ENCODE measurements around the gene CASP8.
"Not testable (repeated sequence)": the region's sequence is repeated elsewhere in the genome, so short reads cannot be mapped to it uniquely, and the experiment has no call there.

The CASP8 gene

GRCh38 chr2:201260302-201260800 is at the start of gene CASP8:
Gene CASP8 (plus strand): TSS chr2:201260536. CDS start chr2:201266487, 5,951 bp downstream.
- DNase-seq (ENCODE audit: low read depth in 2 of 2) = peak; percentile 39 to 42

DNA sequence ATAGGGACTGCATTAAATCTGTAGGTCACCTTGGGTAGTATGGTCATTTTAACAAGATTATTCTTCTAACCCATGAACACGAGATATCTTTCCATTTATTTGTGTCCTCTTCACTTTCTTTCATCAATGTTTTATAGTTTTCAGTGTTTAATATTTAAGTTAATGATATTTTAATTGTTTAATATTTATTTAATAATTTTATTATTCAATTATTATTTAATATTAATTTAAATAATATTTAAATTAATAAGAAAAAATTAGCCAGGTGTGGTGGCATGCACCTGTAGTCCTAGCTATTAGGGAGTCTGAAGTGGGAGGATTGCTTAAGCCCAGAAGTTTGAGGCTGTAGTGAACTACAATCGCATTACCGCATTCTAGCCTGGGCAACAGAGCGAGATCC is 44.4 kb upstream of the CASP8 start:
- no peak for DNase-seq (ENCODE audit: low read depth in 2 of 2)

DNA sequence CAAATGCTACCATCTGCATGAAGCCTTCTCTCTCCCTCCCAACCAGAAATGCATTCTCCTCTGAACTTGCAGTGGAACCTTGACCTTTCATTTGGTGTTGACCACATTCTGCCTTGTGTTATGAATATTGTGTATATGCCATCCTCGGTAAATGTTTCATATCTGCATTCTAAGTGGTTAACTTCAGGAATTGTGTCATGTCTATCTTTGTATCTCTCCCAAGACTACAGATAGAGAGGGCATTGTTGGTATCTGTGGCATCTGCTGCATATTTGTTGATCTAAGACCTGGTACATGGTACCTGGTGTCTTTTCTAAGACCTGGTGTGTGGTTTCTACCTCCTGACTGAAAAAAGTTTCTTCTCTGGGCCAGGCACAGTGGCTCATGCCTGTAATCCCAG is 43.4 kb upstream of the CASP8 start:
- no peak for DNase-seq (ENCODE audit: low read depth in 2 of 2)

GRCh38 chr2:201218780-201219179 is 41.6 kb upstream of the CASP8 start:
- DNase-seq (ENCODE audit: low read depth in 2 of 2) = no peak

GRCh38 chr2:201219328-201220096 is 40.8 kb upstream of the CASP8 start:
- DNase-seq (ENCODE audit: low read depth in 2 of 2) = no peak

GRCh38 chr2:201220102-201220570 is 40.2 kb upstream of the CASP8 start:
- DNase-seq (ENCODE audit: low read depth in 2 of 2) = no peak

DNA sequence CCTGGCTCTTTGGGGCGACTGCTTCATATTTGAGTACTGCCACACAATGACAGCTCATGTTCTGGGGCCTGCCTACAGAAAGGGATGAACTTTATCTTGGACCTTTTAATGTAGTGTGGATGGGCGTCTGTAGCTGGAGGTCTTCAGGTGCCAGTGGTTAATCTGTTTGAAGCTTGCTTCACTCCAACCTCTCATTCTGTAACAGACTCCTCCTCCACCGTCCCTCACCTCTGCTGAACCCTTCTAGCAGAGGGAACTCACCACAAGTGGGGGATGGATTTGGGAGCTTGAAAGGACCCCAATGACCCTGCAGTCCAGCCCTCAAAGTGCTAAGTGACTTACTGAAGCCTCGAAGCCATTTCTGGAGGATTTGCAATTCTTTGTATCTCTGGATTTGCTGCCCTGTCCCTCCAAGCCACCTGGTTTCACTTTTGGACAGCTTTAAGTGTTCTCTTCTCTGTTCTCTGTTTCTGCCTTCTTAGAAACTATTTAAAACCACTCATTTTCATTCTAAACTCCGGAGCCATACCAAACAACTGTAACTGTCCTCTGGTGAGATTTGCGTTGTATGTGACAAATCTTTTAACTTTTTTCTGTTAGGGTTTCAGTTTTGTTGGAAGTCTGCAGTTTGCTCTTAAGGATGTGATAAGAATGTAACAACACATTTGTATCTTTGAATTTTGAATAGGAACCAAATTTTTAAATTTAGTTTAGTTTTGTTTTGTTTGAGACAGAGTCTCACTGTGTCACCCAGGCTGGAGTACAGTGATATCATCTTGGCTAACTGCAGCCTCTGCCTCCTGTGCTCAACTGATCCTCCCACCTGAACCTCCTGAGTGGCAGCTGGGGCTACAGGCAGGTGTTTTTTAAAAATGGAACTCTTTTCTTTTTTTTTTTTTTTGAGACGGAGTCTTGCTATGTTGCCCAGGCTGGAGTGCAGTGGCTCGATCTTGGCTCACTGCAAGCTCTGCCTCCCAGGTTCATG is 37.0 kb upstream of the CASP8 start:
- DNase-seq (ENCODE audit: low read depth in 2 of 2) = no peak

DNA sequence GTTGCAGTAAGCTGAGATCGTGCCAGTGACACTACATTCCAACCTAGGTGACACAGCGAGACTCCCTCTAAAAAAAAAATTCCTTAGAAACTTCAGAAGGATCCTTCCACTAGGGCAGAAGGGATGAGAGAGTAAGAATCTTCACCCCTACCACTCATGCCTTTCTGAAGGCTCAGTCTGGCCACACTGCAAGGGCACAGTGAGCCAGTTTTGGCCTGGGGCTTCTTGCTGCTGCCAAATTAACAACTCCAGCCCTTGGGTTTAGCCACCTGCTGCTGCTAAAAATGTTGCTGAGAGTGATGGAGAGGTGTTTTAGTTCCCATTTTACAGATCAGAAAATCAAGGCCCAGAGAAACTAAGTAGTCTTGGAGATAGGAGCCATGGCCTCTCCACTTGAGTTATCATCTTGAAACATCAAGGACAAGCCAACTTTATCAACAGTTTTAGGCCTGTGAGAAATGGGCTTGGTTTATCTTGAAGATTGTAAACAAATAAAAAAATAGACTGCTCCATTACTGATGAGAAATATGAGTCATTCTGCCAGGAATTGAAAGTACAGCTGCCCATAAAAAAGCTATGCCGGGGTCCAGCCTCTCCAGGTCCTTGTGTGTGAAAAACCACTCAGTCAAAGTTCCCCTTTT is 31.9 kb upstream of the CASP8 start:
- no peak for DNase-seq (ENCODE audit: low read depth in 2 of 2)

DNA sequence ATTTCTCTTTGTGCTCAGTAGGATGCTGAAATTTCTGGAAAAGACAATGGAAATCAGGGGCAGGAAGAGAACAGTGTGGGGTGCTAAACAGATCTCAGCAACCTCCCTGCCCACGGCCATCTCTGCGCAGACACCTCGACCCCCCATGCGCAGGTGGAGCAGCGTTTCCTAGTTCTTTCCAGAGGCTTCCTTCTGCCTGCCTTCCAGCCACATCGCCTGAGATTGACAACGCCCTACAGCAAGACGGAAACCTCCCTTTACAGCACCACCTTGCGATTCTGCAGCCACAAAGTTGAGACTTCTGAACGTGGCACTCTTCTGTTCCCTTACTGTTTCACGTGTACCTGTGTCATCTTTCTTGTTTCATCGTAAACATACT is 31.4 kb upstream of the CASP8 start:
- DNase-seq (ENCODE audit: low read depth in 2 of 2) = no peak

GRCh38 chr2:201231781-201232466 is 28.4 kb upstream of the CASP8 start:
- DNase-seq (ENCODE audit: low read depth in 2 of 2) = peak; percentile 69 to 81

DNA sequence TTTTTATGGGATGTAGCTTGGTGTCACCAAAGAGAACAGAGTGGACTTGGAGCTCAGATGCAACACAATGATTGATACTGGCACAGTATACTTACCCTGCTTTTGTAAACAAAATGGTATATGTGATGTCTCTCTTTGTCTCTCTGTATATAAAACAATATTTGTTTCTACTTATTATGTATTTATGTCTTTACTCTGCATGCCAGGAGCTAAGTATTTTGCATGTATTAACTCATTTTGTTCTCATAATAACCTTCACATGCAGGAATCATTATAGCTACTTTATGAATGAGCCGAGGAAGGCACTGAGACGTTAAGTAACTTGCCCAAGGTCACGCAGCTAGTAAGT is 27.9 kb upstream of the CASP8 start:
- DNase-seq (ENCODE audit: low read depth in 2 of 2) = no peak

GRCh38 chr2:201233192-201233811 is 27.0 kb upstream of the CASP8 start:
- DNase-seq (ENCODE audit: low read depth in 2 of 2) = peak; percentile 58 to 66

DNA sequence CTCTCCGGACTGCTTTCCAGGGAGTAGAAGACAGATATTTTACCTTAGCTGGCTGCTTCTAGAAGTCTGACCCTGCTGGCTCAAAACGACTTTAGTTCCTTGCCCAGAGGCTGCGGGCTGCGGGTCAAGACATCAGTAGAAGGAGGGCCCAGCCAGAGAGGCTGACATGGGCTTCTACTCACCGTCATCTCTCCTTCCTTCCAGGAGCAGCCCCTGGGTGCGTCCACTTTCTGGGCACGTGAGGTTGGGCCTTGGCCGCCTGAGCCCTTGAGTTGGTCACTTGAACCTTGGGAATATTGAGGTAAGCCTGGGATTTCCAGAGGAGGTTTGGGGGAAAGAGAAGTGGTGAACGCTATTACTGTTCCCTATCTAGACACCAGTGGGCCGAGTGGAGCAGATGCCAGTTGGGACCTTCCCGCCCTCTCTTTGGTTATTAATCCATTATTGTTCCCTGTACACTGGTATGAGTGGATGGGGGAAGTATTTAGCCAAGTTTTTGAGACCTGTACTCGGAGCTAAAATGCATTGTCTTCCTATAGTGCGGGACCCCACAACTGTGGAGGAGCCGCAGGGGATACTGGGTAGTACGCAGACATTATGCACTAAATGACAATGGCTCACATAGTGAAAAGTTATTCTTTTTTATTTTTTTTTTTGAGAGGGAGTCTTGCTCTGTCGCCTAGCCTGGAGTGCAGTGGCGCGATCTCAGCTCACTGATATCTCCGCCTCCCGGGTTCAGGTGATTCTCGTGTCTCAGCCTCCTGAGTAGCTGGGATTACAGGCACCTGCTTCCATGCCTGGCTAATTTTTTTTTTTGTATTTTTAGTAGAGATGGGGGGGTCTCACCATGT is 26.3 kb upstream of the CASP8 start:
- no peak for DNase-seq (ENCODE audit: low read depth in 2 of 2)

- no peak for DNase-seq (ENCODE audit: low read depth in 2 of 2)
Measured at GRCh38 chr2:201234663-201235135, 25.6 kb upstream of the CASP8 start.

- no peak for DNase-seq (ENCODE audit: low read depth in 2 of 2)
Measured at GRCh38 chr2:201235860-201236811, 24.2 kb upstream of the CASP8 start.

DNA sequence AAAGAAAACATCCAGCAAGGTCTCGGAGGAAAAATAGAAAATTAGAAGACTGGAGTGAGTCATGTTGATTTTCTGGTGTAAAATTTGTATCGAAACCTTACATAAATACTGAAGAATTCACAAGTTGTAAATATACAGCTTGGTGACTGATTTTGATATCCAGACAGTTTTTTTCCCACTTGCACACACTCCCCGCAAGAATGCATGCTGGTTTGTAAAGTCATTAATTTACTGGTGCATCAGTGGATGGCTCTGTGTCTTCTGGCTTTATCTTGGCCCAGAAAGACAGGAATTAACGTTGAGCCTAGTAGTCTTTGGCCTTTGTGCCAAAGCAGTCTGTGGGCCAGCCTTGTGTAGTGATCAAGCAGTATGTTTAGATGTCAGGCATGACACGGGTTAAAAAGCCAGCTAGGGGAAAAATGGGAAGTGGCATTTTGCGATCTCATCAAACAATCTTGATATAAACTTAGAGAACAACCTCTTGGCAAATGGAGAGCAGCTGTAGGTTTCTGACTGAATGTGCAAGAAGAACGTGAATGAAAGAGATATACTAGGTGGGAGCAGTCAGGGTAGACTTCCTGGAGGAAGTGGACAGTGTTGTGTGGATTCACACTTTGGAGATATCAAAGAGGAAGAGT is 22.7 kb upstream of the CASP8 start:
- DNase-seq (ENCODE audit: low read depth in 2 of 2) = no peak

- DNase-seq (ENCODE audit: low read depth in 2 of 2) = not testable (repeated sequence)
Measured at GRCh38 chr2:201239167-201239935, 21.0 kb upstream of the CASP8 start.

All from stimulated activated CD8-positive, alpha-beta memory T cell treated with anti-CD3 and anti-CD28 coated beads, Interleukin-2, amount 100 ng/mL, for 1 hour (primary cell).